Activated CD4-positive, alpha-beta T cell treated with anti-CD3 and anti-CD28 coated beads, Interleukin-10, Interleukin-2, amounts not matched to agents 100 ng/mL and 50 ng/mL, durations not matched to agents 16 hours and 8 hours (primary cell): ENCODE data around the gene RHCG.
A peak's percentile ranks its signal among the peaks of the same experiment; 100 is the strongest.

Source experiments
- DNase-seq: peaks from one replicate; pipeline ENCODE4 v3.0.0-alpha.2; 2020

RHCG gene

DNA sequence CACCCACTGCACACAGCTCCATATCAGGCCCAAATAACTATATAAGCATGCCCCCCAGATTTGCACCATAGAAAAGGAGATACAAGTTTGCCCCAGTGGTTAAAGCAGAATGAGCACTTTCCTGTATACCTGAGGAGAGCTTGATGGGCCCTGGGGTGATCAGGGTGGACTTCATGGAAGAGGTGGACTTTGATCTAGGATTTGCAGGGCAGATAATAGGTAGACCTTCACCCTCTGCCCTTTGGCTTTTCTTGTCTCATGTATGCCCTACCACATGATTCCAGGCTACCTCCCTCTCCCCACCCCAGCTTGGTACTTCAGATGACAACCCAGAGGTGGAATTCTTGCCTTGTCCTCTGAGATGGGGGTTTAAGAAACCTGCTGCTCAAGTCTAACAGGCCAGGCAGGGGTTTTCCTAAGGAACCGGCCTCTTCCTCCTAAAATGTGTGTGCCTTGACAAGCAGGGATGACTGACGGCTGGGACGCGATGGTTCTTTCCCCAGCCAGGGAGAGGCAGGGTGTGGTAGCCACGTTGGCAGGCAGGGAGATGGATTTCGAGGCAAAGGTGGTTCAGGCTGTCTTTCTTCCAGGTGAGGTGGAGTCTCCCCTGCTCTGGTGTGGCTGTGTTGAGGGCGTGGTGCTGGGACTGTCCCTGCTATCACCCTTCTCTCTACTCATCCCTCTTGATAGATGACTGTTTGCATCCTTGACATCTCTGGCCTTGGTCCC lies 6.6 kb upstream of the RHCG start:
- no peak for DNase-seq

DNA sequence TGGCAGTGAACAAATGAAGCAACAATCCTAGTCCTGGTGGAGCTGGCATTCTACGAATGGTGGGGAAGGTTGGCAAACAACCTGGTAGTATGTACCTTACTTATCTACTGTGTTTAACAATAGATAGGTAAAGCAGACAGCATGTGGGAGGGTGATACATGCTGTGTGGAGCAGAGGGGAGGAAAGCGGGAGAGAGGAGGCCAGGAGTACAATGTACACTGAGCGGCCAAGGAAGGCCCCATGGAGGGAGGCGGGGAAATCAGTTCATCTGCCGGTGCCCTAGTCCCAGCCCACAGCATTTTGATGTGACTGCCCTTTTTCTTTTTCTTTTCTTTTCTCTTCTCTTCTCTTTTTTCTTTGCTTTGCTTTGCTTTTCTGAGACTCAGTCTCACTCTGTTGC lies 5.3 kb upstream of the RHCG start:
- DNase-seq = no peak

DNA sequence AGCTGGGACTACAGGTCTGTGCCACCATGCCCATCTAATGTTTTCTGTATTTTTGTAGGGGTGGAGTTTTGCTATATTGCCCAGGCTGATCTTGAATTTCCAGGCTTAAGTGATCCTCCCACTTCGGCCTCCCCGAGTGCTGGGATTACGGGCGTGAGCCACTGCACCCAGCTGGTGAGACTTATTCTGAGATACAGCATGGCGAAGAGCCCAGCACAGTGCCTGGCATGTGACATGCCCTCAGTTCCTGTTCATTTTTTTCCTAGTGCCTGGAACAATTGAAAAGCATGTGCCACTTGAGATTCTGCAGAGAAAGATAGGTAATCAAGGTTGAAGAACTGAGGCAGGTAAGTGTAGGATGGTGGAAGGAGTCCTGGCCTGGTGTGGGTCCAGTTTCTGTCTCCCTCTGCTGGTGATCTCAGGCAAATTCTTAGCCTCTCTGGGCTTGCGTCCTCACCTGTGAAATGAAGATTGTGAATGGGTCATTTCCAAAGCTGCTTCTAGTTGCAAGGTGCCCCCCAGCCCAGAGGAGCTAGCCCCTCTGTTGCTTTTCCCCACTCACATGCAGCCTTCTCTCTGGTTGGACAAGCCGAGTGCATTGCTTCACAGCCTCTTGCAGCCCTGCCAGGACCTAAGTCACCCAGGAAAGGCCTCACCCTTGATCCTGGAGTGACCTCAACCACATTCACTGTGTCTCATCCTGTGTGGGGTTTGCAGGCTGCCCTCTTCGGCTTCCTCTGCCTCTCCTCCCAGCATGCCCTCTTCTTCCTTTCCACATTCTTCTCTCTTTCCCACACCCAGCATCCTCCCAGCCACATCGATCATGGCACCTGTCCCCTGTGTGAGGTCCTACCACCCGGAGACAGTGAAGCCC lies 4.3 kb upstream of the RHCG start:
- DNase-seq = peak; percentile 17

DNA sequence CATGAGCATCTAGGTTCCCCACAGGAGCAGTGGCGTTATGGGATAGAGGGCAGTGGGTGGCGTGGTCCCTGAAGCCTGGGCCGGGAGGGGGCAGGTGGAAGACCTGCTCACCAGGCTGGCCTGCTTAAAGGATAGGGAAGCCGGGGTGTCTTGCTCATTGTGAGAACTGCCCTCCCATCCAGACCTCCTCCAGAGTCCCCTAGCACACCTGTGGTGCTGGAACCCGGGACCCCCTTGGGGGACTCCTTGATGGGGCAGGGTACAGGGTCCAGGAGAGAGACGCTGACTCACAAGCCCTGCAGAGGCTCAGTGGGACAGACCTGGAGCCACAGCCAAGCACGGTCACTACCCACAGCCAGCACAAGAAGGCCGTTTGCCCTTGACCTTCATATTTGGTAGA lies 2.8 kb upstream of the RHCG start:
- DNase-seq = no peak

DNA sequence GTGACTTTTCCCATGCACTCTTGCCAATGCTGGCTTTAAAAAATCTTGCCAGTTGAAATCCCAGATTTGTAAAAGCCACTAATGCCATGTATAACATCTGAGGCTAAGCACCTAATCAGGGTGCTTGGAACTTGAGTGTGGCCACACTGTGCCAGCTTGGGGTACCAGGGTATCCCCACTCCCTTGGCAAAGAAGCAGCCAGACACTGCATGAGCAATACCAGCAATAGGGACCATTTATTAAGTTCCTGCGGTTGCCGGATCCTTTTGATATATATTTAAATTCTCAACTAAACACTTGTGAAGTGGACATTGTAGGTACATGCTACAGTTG lies 2.2 kb upstream of the RHCG start:
- no peak for DNase-seq

DNA sequence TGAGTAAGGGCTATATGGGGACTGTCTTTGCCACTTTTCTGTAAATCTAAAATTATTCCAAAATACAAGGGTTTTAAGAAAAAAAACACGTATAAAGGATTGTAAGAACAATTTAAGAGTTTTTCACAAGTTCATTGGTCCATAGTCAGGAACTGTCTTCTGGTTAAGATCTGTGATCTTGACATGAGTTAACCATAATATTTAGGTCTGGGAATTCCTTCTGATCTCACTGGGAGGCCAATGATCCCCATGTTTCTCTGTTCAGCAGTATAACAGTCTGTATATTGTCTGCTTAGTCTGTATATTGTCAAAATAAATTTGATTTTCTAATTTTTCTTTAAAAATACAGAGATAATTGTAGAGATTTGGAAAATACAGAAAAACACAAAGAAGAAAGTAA lies 848 bp upstream of the RHCG start:
- no peak for DNase-seq

DNA sequence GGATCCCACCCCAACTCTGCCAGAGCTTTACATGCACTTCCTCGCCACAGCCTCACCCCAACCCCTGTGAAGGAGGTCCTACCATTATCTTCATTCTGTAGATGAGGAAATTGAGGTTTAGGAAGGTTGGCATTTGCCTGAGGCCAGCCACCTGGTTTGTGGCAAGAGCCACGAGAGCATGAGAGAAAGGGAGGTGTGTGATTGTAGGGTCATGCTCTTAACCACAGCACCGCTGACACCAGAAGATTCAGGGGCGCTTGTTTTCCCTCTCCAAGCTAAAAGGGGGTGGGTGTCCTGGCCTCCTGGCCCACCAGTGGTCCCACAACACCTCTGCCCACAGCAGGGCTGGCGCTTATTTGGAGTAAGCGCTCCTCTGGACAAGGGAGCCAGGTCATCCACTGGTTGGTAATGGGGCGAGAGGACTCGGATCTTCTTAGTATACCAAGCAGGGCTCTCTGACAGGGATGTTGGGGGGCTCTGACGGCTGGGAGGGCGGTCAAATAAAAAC lies 691 bp downstream of the RHCG start:
- DNase-seq = no peak

DNA sequence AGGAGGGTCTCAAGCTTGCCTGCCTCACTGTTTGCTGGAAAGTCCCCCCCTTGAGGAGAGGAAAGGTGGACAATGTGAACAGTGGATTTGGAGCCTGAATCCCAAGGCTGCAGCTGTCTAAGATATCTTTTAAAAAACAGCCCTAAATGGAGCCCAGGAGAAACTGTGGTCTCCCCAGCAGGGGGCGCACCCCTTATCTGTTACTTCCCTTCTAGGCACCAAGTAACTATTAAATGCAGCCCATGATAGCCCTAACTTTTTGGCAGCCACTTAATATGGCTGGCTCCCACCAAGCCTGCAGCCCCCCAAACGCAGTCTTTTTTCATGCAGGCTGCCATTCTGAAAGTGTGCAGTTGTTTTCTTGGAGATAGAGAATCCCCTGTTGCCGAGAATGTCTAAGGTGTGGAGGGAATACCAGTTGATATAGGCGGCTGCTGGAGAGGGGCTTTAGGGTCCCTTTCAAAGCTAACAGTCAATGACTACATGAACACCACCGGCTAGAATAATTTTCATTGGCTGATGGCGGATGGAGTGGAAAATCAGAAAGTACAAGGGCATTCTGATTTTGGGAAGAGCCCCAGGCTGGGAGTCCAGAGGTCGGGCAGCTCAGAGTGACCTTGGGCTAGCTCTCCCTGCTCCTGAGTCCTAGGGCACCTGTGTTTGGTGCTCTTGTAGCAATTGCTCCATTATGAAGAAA lies 1.3 kb downstream of the RHCG start:
- DNase-seq = peak; percentile 34

DNA sequence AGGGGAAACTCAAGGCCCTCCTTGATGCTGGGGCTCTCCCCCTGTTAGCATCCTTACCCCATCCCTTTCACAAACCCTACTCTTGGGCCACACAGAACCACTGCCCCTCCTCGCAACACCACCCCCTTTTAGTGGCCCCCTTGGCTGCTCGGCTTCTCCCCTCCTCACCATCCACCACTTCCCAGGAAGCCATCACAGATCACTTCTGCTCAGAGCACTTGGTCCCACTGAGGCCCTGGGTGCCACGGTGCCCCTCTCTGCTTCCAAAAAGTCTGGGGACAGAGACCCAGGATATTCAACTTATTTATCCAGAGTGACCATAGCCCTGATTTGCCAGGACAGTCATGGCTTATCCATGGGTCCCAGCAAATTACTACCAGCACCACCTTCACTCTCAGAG lies 2.4 kb downstream of the RHCG start:
- DNase-seq = no peak

DNA sequence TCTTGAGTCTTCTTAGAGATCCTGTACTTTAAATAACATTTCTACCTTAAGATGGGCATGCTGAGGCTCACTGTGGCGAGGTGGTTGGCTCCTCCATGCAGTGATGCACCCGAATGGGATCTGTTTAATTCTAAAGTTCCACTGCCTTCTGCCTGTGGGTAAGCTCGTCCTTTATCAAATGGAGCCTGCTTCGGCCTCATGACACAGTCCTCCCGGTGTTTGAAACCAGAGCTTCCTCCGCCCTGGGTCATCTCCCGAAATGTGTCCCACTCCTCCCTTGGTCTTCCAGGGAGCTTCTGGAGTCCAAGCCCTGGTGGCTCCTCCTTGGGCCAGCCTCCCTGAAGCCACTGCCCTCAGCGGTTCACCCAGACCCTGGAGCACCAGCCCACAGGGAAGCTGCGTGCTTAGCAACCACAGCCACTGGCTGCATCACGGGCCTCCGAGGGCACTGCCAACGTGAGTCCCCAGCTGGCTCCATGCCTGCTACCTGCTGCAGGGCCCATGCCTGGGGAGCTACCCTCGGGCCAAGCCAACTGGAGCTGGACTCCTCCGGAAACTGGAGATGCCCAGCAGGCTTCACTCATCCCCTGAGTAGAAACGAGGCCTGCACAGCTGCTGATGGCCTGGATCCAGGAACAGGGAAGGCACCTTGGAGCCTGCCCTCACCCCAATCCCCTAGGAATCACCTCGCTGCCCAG lies 3.3 kb downstream of the RHCG start:
- DNase-seq = no peak

DNA sequence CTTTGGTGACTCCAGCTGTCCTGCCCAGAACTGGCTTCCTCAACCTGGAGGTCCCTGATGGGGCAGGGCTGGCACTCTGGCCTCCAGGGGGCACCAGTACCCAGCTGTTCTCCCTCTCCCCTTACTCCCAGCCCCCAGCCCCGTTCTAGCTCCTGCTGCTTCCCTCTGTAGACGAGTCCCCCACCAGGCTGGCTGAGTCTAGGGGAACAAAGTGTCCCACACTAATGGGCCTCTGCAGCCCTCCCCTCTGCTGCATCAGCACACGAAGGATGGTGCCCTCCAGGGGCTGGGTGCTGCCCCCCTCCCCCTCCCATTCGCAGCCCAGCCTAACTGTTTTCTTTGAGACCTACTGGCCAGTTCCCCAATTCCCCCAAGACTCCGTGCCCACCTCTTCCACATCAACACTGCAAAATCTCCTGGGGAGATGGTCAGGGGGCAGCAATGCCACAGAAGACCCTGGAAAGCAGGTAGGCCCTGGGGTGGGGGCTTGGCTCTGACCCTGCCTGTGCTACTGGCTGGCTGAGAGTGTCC lies 4.2 kb downstream of the RHCG start:
- no peak for DNase-seq

DNA sequence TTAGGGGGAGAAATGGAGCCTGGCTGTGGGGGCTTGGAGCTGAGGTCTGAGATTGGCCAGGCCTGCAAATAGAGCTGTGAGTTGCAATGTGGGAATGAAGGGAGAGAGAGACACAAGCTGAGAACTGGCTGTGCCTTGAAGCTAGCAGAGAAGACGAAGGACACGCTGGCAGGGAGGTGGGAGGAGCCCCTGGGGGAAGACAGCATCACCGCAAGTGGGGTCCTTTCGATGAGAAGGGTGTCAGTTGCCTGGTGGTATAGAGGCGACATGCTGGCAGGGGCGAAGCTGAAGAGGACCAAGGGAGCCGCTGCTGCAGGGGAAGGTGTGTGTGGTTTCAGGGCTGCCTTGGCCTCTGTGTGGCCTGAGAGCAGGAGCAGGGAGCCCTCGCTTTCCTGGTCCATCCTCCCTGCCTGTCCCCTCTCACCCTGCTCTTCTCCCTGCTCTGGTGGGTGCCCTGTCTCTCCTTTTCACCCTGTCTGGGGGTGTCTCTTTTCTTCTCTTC lies 5.5 kb downstream of the RHCG start:
- DNase-seq = no peak

DNA sequence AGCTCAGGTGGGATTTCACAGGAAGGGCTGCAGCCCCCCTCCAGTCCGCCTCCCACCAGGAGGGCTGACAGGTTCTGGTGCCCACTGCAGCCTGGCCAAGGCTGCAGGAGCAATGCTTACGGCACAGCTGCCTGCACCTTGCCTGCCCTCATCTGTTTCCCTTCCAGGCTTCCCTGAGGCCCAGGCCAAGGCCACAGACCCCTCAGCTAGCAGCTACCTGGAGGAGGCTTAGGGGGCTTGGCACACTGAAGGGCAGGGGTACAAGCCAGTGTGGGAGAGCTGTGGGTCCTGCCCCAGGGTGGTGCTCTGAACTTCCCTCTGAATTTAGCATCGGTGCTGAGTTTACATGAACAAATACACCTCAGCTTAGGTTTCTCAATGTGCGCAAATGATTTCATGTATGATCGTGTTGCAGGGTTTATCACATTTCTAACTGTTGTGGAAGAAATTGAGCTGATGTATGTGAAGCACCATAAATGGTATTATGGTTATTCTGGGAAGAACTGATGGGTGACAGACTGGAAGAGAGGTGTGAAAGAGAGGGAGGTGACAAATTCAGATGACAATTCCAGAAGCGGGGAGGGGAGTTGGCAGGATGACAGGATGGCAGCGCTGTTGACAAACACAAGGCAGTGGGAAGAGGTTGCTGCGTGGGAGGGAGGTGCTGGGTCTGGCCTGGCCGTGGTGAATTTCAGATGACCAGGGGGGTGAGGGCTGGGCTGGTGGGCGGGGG lies 6.1 kb downstream of the RHCG start:
- no peak for DNase-seq

DNA sequence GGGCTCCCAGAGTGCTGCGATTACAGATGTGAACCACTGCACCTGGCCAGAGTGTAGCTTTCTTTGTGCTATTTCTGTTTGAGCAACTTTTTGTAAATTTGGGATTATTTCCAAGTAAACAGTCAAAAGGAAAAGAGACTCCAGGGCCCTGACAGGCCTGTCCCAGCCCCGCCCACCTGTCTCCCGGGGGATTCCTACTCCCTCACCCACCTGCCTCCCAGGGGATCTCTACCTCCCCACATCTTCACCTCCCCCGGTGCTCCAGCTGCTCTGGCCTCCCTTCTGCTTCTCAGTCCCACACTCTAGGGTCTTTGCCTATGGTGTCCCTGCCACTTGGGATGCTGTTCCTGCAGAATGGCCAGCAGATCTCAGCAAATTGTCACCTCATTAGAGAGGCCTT lies 7.0 kb downstream of the RHCG start:
- no peak for DNase-seq

DNA sequence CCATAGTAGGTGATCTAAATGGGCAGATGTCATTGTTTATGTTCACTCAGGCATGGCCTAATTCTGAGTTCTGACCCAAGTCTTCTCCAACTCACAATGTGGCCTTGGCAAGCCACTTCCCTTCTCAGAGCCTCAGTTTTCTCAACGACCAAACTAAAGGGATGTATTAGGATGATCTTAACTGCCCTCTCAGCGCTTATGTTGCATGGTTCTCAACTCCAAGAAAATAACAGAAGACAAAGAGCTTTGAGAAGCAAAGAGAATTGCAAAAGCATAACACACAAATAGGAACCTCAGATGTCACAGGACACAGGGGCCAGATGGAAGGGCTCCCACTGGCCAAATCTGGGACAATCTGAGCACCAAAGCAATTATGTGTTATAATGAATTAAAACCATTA lies 8.6 kb downstream of the RHCG start:
- DNase-seq = no peak

DNA sequence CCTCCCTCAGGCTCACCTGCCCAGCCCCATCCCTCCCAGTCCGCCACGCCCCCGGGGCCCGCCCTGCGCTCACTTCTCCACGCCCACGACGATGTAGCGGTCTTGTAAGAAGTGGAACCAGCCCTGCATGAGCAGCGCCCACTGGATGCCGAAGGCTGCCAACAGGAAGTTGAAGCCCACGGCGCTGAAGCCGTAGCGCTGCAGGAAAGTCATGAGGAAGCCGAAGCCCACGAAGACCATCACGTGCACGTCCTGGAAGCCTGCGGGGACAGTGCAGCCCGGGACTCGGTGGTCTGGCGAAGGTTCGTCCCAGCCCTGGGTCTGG lies 9.7 kb downstream of the RHCG start:
- peak; percentile 17 for DNase-seq

DNA sequence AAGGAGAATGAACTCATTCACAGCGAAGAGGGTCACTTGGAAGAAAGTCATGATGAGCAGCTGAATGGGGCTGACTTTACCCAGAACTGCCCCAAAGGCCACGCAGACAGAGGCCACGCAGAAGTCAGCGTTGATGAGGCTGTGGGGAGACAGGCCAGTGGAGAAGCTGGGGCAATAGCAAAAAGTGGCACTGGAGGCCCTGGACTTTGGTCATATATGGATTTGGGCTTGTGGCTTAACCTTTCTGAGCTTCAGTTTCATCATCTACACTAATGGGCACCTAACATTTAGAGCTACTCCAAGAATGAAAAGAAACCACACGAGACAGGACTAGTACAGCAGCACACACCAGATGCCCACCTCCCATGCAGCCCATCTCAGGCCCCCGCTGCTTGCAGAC lies 13.3 kb downstream of the RHCG start:
- DNase-seq = no peak

DNA sequence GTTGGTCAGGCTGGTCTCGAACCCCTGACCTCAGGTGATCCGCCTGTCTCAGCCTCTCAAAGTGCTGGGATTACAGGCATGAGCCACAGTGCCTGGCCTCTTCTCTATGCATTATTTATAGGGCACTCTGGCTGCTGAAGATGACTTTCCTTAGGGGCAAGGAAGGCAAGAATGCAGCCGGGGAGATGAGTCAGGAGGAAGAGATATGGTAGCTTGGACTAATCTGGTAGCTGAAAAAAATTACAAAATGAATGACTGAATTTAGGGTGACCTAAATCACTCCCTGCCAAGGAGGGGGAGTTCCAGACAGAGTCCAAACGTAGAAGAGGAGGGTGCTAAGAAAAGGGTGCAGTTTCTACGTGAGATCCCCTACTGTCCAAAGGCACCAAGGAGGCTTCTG lies 14.2 kb downstream of the RHCG start:
- DNase-seq = no peak

DNA sequence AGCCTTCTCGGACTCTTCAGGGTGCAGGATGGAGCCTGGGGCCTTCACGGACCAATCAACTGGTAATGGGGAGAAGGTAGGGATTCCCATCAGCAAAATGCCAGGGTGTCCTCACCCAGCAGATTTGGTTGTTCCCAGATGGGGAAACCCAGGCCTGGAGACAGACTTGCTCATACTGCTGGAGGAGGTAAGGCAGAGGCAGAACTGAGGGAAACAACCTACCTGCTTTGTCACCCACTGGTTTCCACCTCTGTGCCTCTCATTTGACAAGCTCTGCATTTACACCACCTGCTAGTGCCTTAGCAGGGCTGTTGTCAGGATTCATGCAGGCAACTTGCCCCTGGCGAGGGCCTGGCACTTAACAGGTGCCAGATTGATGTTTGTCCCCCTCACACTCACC lies 15.9 kb downstream of the RHCG start:
- DNase-seq = no peak

DNA sequence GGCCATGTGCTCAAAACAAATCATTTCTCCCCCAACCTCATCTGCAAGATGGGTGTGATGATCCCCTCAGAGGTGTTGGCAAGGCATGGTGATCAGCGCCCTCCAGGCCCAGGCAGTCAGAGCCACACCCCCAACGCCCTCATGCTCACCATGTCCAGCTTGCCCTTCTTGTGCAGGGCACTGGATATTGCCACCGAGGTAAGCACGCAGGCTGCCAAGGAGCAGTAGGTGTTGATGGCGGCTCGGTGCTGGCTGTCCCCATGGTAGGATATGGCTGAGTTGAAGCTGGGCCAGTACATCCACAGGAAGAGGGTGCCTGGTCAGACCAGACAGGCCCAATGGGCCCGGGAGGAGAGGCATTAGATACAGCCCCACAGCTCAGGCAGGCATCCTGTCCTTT lies 17.2 kb downstream of the RHCG start:
- DNase-seq = no peak

DNA sequence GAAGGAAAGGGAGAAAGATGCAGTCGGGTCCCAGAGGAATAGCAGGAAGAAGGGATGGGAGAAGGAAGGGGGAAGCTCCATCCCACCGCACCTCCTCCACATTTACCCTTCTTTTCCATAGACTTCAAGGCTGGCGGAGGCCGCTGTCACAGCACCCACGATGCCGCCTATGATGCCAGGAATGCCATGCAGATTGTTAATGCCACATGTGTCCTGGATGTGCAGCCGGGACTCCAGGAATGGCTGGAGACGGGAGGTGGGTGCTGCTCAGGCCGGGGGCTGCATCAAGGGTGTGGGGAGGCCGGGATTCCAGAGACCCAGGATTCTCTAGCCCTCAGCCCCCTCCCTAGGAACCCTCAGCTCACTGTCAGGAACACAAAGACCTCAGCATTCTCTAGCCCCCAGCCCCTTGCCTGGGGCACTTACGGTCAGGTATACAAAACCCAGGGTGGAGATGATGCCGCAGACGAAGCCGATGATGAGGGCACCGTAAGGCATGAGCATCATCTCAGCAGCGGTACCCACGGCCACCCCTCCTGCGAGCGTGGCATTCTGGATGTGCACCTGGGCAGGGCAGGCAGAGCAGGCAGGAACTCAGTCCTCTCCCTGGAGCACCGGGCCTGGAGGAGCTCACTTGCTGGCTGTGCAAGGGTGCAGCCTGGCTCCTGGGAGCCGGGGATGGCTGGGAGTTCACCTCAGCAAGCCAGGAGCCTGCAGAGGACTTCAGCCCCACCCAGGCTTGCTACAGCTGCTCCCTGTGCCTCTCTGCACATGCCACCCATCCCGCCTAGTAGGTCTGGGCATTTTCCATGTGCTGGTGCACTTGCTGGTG lies 18.8 kb downstream of the RHCG start:
- no peak for DNase-seq
